GM19043 (cell line): ENCODE measurements around the gene CORO2A.
"Not testable (repeated sequence)": the region's sequence is repeated elsewhere in the genome, so short reads cannot be mapped to it uniquely, and the experiment has no call there.

Experiments used
- ATAC-seq: cut with Tn5 transposase; IDR thresholded peaks from one replicate; pipeline ENCODE4 v1.9.1; 2021; ENCODE audit warnings: low read depth; ENCODE audit not compliant: unreplicated experiment

CORO2A gene

GRCh38 chr9:98174502-98174918 lies 17.9 kb downstream of the CORO2A start:
- not testable (repeated sequence) for ATAC-seq

DNA sequence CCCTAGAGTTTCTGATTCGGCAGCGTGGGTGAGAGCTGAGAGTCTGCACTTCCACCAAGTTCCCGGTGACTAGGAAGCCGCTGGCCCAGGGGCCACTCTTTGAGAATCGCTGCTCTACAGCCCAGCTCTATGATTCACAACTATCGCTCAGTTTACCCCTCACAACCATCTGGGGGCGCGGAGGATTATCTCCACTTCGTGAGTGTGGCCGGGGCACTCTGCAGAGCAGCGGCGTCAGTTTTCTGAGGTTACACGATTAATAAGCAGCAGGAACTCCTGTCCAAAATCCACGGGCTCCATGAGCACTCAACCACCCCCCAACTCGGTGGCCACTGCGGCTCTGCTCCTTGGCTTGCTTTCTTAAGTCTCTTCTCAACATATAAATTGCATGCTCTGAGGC lies 19.3 kb downstream of the CORO2A start:
- ATAC-seq, result no peak

GRCh38 chr9:98172604-98173003 lies 19.8 kb downstream of the CORO2A start:
- ATAC-seq, result no peak

DNA sequence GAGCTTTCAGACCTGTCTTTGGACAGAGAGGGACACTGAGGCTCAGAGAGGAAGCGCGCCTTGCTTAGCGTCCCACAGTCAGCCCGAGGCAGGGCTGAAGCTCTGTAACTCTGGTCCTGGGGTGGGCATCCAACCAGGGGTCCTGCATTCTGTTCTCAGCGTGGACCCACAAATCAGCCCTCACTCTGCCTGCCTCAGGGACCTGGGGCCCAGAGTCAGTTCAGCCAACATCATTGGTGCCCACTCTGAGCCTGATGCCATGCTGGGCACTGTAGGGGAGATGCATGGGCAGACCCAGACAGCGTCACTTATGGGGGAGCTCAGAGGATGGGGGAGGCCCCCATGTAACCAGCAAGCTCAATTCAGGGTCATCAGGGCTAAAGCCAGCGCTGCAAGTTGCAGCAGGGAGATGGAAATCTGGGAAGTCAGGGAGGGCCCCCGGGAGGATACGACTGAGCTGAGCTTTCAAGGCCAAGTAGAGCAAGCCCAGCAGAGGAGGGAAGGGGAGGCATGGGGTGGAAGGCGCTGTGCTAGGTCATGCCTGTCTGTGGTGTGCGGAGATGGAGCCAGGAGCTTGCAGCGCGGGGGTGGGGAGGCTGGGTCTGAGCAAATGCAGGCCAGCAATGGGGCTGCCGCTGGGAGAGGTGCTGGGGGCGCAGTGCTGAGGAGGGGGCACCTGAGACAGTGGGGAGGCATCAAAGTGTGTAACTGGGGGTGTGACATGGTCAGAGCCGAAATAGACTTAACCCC lies 21.1 kb downstream of the CORO2A start:
- no peak for ATAC-seq

- peak; percentile 100 for ATAC-seq
Measured at GRCh38 chr9:98168941-98169488, 23.4 kb downstream of the CORO2A start.

DNA sequence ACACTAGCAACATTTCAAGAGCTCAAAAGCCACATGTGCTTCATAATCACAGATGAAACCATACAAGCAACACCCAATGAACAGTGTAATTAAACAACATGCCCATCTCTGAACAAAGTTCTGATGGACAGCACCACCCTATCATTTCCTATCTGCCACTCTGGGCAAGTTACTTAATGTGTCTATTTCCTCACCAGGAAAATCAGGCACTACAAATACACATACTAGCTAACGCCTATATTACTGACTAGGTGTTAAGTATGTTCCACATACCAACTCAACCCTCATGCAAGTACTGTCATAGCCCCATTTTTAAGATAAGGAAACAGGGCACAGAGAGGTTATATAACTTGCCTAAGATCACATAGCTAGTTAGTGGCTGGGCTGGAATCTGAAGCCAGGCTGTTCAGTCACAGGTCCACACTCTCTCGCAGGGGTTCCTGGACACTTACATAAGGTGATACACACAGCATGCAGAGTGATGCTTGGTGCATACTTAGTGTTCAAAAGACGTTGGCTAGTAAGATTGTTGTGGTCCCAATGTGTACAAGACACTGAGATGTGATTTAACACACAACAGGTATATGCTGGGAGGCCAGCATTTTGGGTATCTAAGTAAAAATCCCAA lies 24.2 kb downstream of the CORO2A start:
- ATAC-seq, result no peak

- no peak for ATAC-seq
Measured at GRCh38 chr9:98164912-98165311, 27.5 kb downstream of the CORO2A start.

- ATAC-seq, result no peak
Measured at GRCh38 chr9:98162613-98163012, 29.8 kb downstream of the CORO2A start.

DNA sequence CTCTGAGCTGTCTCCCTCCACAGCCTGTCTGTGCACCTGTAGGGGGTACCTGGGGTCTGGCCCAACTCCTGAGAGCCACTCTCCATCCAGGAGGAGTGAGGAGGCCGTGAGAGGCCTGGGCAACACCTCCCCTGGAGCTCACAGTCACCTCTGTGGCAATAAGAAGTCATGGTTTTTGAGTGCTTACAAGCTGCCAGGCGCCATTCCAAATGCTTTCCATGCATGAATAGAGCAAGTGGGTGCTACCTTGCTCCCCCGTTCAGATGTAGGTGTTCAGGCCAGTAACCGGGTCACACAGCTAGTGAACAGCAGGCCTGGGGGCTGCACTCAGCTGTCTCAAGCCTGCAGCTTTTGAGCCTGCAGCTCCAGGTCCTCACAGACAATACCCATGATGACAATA lies 30.6 kb downstream of the CORO2A start:
- ATAC-seq, result no peak

GRCh38 chr9:98159790-98160189 lies 32.6 kb downstream of the CORO2A start:
- no peak for ATAC-seq

GRCh38 chr9:98159301-98159700 lies 33.1 kb downstream of the CORO2A start:
- no peak for ATAC-seq

DNA sequence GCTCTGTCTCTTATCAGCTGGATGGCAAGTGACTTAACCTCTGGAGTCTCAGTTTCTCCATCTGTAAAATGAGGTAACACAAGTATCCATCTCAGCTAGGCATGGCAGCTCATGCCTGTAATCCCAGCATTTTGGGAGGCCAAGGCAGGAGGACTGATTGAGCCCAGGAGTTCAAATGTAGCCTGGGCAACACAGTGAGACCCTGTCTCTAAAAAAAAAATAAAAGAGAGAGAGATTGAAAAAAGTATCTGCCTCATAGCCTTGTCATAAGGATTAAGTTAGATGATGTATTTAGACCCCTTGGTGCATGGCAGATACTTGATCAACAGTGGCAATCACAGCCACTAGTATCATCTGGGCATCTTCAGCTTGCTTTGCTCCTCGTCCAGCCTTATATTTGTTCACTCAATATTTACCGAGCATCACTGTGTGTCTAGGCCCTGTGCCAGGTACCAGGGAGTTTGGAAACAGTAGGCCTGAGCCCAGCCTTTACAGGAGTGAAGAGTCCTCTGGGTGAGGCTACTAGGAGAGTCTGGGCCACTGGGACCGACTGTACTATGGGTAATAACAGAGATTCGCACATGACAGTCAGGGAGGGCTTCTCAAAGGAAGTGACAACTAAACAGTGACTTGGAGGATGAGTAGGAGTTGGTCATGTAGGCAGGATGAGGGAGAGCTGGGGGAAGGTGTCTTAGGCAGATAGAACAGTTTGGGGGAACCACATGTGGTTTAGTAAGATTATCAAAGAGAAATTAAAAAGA lies 34.2 kb downstream of the CORO2A start:
- ATAC-seq, result no peak

- no peak for ATAC-seq
Measured at GRCh38 chr9:98157372-98157771, 35.1 kb downstream of the CORO2A start.

- no peak for ATAC-seq
Measured at GRCh38 chr9:98154678-98155077, 37.8 kb downstream of the CORO2A start.

GRCh38 chr9:98152526-98152925 lies 39.9 kb downstream of the CORO2A start:
- no peak for ATAC-seq

- ATAC-seq, result no peak
Measured at GRCh38 chr9:98150721-98151120, 41.7 kb downstream of the CORO2A start.

GRCh38 chr9:98150164-98150563 lies 42.3 kb downstream of the CORO2A start:
- no peak for ATAC-seq

GRCh38 chr9:98149422-98149821 lies 43.0 kb downstream of the CORO2A start:
- ATAC-seq, result no peak

DNA sequence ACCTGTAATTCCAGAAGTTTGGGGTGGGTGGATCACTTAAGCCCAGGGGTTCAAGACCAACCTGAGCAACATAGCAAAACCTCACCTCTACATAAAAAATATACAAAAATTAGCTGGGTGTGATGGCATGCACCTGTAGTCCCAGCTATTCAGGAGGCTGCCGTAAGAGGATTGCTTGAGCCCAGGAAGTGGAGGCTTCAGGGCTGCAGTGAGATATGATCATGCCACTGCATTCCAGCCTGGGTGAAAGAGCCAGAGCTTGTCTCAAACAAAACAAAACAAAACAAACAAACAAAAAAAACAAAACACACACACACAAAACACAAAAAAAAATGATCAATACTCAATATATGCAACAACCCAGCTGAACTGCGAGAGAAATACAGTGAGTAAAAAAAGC lies 44.0 kb downstream of the CORO2A start:
- no peak for ATAC-seq

- ATAC-seq, result no peak
Measured at GRCh38 chr9:98147582-98147981, 44.9 kb downstream of the CORO2A start.
